NCI-H748 treated with DMSO at 0.1 percent for 48 hours (cell line): ENCODE results near the gene CKLF.

Experiments
- DNase-seq: peaks from one replicate; lab custom pipeline; 2025; lab: John Stamatoyannopoulos, UW

Gene CKLF

DNA sequence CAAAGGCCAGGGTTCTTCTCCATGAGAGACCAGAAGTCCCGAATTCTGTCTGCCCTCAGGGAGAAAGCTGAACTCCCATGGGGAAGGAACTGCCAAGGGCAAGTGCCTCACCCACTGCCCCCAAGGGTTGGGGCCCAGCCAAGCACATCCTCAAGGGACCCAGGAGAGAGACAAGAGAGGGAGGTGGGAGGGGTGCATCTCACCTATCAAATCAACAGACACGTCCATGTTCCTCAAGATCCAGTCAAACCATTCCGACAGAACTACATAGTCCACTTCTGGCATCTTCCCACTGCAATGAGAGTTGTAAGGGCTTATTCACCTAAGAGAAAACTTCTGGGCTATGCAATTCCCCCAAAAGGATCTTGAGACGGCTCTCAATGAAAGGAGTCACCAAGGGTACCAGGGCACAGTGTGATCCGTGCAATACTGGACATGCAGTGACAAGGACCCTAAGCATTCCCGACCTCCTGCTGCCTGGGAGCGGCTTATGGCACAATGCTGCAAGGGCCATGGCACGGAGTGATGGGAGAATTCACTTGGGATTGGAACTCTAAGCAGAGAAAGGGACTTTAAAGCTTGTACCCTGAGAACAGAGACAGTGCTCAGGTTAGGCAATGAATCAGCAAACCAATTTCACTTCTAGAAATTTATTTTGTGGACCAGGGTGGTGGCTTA is 34.7 kb upstream of the CKLF start:
- DNase-seq: no peak

DNA sequence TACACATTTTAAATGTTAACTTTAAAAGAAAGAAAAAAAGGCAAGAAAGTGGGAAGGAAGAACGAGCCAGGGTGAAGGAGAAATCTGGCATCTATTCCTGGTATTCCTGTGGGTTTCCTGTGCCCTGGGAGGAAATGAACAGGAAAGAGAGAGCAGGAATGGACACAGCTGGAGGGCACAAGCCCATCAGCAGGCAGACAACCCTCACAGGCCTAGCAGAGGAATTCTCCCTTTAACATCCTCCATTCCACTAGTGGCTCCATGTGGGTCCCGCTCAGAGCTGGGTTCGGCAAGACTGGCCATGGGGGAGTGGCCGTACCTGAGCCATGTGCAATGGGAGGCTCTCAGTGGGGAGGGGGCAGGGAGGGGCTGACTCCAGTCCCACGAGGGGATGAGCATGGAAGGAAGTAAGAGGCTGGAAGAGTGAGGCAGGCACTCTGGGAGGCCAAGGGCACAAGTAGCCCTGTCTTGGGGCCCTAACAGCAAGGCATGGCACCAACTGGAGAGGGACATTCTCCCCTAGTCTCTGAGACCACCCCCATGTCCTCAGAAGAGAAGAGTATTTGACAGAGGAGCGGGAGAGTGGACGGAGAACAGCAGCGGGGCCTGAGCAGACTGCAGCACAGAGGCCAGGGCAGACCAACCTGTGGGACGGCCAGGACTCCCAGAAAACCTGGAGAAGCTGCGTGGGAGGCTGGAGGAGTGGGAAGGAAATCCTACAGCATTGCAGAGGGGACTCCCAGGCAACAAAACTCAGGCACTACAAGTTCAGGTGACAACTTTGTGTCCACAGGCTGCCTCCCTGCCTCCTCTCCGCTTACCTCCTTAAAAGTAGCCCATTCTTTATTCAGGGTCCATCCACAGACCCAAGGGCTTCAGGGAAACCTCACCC is 32.6 kb upstream of the CKLF start:
- no peak for DNase-seq

DNA sequence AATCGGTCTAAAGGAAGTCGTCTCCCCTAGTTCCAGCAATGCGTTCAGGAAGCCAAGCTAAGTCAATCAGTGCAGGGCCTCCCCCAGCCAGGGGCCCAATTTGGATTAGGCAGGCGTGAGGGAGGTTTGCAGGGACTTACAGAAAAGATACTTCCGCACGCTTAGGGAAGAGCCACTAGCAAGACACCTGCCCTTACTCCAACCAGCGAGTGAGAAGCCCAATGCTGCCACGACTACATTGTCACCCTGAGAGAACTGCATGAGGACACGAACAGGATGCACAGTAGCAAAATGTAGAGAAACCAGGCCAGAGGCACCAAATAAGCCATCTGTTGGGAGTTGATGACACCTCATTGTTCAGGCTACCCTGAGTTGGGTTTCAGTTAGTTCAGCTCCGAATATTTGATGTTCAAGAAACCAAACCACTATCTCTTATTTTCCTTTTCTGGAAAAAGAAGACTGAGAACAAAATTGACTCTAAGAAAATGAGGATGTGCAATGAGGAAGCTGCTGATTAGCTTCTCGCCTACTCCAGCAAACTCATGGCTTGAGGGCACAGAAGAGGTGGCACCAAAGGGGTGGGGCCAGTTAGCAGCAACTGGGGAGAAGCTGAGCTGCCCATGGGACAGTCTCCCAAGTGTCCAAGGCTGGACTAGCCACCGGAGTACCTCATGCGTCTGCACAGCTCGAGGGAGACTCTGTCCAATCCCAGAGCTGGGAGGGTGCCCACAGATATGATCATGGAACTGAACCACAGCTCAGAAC is 31.8 kb upstream of the CKLF start:
- no peak for DNase-seq

DNA sequence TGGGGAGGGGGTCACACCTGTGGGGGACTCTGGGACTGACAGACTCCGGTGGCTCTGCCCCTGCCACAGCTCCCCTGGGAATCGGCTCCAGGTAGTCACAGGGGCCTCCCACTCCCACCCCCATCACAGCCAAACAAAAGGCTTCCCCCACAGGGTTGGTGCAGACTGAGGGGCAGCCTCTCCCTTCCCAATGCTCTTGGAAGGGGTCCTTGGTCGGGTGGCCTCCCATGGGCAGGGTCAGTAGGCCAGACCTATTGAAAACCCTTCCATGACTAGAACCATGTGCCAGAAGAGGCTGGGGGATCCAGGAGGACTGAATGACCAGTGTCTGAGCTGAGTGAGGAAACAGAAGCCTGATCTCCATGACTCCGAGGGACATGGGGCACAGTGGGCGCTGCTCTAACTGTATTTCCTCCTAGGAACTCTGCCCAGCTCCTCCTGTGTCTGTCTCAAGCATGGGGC is 31.1 kb upstream of the CKLF start:
- DNase-seq: no peak

DNA sequence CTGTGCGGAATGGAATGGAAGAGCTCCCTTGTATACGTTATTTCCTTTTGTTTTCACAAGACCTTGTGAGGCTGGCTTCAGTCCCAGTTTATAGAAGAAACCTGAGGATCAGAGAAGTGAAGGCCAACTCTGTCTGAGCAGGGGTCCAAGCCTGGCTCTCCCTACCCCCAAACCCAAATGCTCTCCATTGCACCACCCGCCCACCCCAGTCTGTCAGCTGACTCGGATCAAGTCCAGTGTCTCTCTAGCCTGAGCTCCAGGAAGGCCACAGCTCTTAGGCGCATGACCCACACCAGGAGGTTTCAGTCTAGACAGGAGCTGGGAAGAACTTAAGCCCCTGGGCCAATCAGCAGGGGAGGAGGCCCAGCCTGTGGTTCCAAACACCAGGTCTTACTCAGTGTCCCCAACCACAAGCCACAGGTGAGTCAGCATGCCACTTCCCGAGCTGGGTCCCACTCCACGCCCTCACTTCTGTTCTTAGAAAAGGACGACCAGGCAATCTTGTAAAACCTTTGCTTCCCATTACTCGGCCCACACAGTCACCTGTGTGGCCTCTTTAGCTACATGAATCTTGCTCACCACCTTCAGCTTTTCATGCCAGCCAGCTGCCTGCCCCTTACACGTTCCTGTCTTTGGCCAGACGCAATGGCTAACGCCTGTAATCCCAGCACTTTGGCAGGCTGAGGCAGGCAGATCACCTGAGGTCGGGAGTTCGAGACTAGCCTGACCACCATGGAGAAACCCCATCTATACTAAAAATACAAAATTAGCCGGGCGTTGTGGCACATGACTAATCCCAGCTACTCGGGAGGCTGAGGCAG is 30.2 kb upstream of the CKLF start:
- no peak for DNase-seq

DNA sequence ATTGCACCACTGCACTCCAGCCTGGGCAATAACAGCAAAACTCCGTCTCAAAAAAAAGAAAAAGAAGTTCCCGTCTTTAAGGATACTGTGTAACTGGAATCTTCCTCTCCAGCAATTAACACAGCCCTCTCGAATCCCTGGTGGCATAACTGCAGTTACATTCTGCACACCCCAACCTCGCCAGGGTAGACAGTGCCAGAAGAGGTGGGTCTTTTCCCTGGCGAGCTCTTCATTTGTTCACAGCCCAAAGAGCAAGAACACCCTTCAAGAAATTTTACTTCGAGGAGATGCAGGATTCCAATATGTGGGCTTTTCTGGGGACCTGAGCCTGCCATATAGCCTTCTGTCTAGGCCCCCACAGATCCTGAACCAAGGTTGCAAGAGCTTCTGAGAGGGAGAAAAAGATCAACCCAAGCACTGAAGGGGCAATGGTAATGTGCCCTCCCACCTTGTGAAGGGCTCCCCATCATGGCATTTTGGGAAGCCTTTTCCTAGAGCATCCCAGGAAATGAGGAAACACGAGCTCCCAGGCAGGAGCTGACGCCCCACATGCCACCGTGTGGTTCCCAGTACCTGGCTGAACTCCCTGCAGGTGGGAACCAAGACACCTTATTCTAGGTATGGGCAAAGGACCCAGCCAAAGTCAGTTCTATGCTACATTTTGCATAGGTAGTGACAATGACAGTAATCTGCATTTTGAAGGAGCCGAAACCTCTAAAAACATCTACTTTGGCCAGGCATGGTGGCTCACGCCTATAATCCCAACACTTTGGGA is 29.4 kb upstream of the CKLF start:
- DNase-seq: no peak

DNA sequence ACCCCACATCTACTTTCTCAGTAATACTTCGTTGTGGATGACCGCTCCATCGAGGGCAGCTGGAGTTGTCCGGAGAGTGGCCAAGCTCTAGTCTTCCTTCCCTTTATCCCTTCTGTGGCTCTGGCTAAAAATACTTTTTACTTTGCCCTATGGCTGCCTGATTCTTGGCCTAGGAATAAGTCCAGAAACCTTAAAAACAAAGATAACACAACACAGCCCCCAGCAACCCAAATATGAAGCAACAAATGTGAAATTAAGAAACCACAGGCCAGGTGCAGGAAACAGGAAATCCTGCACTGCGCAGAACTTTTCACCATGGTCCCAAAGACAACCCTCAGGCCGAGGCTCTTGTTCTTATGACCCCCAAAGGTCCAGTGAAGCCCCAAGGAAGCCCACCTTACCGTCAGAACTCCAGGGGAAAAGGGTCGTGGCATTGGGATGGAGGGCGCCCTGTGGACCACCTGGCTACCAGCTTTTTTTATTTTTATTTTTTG is 28.5 kb upstream of the CKLF start:
- no peak for DNase-seq

DNA sequence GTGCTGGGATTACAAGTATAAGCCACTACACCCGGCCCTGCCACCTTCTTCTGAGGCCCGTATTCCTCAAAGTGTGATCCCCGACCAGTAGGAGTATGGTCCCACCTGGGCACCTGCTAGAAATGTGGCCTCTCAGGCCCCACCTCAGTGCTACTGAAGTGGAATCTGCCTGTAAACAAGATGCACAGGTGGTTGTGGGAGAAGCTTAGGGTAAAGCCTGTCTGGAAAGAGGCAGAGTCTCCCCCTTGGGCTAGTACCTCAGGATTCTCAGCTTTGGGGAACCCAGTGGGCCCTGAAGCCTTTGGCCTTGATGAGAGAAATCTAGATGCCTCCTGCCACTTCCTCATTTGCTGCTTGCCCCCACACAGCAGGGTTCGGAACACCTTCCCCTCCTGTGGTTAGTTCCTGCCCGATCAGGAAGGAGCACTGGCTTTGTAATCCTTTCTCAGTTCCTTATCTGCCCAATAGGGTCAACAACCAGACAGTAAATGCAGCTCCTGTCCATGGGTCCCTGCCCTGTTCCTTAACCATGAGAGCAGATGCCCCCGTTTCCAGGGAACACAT is 27.7 kb upstream of the CKLF start:
- DNase-seq: no peak

DNA sequence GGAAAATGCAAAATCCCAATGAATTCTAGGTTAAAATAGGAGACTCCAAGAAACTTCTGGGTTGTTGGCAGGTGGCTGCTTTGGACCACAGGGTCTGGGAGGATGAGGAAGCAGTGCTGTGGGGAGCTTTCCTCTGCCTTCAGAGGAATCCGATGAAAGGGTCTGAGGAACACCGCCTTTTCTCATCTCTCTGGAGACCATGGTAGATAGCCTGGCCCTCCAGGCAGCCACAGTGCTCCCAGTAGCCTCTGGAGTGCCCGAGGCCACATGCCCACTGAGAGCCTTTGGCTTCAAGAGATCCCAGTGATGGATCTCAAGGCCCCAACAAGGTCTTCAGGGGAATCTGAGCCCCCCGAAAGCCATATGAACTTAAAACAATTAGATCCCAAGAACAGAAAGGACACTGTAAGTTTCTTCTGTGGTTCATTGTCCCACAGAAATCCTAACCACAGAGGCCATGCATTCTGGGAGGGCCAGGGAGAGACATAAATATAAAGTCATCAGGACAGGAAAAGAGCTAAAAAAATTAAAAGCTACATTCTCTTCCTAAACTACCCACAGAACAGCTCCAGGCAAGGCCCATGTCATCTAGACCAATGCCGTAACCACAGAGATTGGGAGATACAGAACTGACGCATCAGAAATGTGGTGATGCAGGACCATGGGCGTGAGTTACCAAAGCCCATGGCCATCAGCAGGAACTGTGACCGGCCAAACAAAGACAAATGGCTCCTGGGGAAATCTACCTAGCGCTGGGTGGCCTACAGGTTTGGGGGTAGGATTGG is 26.8 kb upstream of the CKLF start:
- DNase-seq: no peak

DNA sequence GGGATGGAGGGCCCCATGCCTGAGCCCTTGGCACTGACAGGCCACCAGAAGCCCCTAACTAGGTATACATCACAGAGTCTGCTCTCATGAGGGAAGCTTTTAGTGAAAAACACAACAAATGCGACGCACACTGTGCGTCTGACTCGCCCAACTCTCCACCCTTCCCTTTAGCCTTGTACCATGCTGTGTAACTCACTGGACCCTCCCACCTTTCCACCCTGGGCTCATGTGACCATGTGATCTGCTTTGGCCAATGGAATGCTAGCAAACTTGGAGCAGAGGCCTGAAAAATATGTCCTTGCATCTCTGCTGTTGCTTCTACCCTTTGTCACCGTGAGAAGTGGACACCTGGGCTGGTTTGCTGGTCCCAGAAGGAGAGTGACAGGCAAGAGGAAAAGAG is 24.1 kb upstream of the CKLF start:
- DNase-seq: no peak

DNA sequence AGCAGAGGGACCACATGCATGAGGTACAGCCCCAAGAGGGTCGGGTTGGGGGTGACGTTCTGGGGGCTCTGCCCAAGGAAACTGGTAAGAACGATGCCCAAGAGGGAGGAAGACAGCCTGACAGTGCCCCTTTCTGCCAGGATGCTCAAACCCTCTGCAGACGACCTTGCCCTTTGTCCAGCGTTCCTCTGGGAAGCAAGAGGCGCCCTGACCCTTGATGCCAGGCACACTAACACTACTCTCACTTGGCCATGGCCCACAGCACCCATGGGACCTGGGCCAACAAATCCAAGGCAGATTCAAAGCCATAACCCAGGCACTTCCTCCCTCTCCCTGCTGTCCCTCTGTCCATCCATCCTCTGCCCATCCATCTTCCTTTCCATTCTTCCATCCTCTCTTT is 22.9 kb upstream of the CKLF start:
- DNase-seq: no peak

DNA sequence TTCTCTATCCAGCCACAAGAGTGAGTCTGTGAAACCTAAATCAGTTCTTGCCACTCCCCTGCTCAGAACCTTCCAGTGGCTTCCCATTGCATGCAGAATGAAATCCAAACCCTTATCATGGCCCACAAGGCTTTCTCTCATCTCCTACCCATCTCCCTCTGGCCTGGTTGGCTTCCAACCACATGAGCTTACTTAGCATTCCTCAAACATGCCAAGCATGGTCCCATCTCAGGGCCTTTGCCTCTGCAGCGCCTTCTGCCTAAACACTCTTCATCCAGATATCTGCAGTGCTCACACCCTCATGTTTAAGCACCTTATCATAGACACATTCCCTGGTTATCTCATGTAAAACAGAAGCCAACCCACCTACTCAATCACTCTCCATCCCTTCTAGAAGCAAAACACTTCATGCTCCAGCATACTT is 18.0 kb upstream of the CKLF start:
- DNase-seq: no peak

DNA sequence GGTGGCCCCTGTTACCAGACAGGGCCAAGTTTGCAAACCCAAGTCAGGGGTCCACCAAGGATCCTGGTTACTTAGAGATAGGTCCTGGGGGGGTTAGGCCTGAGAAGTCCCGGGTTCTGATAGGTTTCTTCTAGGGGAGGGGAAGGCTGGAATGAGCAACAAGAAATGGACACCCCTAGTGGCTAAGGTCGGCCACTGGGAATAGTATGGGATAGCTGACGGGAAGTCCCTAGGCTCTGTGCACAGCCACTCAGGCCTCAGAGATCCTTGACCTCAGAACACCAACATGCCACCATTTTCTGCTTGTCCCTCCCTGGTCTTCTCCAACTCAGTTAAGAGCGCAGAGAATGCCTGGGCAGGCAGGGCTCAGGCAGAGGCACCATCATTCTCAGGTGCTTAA is 15.9 kb upstream of the CKLF start:
- DNase-seq: no peak

DNA sequence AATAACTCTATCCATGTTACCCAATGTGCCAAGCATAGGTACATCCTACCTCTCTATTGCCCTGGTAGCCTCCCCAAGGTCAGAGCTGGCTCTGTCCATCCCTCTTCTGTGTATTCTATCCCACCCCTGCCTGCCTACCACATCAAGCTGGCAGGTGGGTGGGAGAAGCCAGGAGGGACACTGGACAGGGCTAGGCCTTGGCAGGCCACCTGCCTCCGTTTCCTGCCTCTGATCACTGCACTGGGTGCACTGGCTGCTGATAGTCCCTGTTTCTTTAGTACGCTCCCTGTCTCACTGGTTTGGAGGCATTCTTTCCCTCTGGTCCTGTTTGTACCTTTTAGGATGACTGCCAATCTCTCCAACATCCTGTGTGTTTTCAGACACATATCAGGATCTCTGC is 15.1 kb upstream of the CKLF start:
- DNase-seq: no peak

DNA sequence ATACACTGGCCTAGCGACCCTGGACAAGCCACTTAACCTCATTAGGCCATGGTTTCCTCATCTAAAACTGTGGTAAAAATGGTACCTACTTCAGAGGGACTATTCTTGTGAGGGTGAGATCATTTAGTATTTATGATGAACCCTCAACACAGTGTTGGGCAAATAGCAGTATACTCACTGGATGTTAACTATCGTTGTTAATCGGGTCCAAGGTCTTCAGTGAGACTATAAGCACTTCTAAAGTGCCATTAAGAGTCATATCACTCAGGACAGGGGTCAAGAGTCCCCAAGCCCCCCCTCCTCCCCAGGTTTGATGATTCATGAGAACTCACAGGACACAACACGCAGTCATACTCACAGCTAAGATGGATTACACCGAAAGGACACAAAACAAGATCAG is 13.5 kb upstream of the CKLF start:
- no peak for DNase-seq

DNA sequence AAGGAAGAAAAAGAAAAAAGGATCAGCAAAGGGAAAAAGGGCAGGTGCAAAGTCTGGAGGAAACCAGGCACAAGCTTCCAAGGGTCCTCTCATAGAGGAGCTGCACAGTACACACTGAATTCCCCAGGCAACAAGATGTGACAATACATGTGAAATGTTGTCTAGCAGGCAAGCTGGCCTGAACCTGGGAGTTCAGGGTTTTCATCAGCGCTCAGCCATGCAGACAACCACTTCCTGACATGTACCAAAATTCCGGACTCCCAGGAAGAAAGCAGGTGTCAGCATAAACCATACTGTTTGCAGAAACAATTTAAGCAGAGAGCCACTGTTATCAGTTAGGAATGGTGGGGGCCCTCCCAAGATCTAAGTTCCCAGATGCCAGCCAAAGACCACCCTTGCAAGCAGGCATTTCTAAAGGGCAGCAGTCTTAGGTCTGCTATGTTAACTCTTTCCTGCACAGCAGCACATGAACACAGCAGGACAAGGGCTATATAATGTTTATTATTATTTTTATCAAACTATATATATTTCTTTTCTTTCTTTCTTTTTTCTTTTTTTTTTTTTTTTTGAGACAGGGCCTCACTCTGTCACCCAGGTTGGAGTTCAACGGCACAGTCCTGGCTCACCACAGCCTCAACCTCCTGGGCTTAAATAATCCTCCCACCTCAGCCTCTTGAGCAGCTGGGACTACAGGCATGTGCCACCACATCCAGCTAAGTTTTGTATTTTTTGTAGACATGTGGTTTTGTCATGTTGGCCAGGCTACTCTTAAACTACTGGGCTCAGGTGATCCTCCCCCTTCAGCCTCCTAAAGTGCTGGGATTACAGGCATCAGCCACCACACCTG is 12.5 kb upstream of the CKLF start:
- no peak for DNase-seq

DNA sequence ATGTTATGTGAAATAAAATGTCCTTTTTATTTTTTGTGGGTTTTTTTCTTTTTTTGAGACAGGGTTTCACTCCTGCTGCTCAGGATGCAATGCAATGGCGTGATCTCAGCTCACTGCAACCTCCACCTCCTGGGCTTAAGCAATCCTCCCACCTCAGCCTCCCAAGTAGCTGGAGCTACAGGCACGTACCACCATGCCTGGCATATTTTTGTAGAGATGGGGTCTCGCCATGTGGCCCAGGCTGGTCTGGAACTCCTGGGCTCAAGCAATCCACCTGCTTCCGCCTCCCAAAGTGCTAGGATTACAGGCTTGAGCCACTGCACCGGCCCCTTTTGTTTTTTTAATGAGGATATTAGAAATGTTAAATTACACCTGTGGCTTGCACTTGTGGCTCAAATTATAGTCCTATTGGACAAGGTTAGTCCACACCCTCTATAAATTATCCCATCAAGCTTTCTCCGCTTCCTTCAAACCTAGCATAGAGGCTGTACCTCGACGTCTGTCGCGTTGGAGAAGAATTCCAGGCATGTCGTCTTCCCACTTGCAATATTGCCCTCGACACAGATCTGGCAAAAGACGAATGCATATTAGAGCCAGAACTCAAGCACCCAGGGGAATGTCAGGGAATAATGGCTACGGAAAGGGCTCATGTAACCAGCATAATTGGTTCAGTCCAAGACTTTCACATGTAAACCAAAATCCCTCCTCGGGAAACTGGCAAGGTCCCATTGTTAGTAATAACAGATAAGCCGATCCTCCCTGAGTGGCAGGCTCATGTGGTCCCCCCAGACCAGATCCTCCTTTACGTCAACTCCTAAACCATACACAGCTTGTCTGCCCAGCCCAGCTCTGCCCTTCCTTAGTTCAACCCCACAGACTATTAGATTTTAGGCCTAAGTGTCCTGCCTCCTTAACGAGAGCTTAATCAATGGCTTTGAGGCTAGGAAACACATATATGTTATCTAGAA is 10.7 kb upstream of the CKLF start:
- no peak for DNase-seq

DNA sequence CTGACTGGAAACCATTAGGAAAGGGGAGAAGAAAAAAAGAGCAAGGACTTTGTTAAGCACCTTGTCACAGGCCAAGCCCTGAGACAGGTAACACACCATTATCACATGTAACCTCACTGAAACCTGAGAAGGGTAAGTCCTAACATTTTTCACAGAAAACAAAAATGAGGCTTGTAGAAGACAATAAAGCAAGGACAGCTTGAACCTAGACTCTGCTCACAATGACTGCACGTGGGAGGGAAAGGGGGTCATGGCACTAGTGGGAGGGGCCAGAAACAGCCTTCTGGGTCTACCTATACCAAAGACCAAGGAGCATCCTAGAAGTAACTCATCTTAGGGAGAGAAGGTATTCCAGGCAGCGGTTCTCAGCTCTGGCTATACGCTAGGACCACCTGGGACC is 10.0 kb upstream of the CKLF start:
- DNase-seq: no peak
